Nephron progenitor cell (in vitro differentiated cells): ENCODE results near the gene CRTC3.
"Not testable (repeated sequence)": the region's sequence is repeated elsewhere in the genome, so short reads cannot be mapped to it uniquely, and the experiment has no call there.

Experiments used
- DNase-seq: peaks from one replicate; pipeline ENCODE4 v3.0.0; 2021
- H3K27ac Mint-ChIP-seq: 2 replicates; pipeline ENCODE4 v1.8.0; 2021; ENCODE audit warnings: mild to moderate bottlenecking, moderate library complexity, mixed read lengths
- H3K27me3 Mint-ChIP-seq: 2 replicates; pipeline ENCODE4 v1.8.0; 2021; ENCODE audit warnings: mild to moderate bottlenecking, low read depth, mixed read lengths; ENCODE audit not compliant: poor library complexity
- H3K36me3 Mint-ChIP-seq: 2 replicates; pipeline ENCODE4 v1.8.0; 2021; ENCODE audit warnings: low read depth, mixed read lengths
- H3K4me1 Mint-ChIP-seq: 2 replicates; pipeline ENCODE4 v1.8.0; 2021; ENCODE audit warnings: mixed read lengths
- H3K4me3 Mint-ChIP-seq: 2 replicates; pipeline ENCODE4 v1.8.0; 2021; ENCODE audit warnings: mild to moderate bottlenecking, moderate library complexity, mixed read lengths
- H3K9me3 Mint-ChIP-seq: 2 replicates; pipeline ENCODE4 v1.8.0; 2021; ENCODE audit warnings: mild to moderate bottlenecking, moderate library complexity, mixed read lengths
- TF ChIP-seq, protein P1 (sequence below): fragments of 200-600 bp; sonication (generic); IDR thresholded peaks from 2 replicates; pipeline ENCODE4 v1.5.0; 2021; ENCODE audit warnings: antibody characterized with exemption

CRTC3 gene

DNA sequence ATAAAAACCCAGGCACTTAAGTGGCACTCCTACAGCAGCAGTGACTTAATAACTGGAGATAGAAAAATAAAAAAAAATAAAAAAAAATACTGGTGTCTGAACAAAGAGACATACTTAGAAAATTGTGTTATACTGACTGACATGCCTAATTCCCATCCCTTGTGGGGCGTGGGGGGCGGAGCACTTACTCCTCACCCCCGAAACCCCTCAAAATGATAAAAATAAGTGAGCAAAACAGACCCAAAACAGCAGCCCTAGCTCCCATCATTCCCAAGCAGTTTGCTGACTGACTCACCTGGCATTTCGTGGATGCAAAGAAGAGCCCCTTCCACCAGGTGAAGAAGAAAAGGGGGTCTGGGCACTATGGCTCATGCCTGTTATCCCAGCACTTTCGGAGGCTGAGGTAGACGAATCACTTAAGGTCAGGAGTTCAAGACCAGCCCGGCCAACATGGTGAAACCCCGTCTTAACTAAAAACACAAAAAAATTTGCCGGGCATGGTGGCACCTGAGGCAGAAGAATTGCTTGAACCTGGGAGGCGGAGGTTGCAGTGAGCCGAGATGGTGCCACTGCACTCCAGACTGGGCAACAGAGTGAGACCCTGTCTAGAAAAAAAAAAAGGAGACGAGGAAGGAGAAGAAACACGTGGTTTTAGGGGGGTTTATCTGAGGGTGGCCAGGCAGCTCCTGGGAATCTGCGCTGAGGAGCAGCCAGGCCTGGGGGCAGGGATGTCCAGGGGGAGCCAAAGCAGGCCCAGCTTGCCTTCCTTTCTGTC lies 136.6 kb downstream of the CRTC3 start:
- Mint-ChIP-seq H3K27ac (no peak overlapping the region), H3K4me1 (peaks cover 5% of the 10 kb centered on the region), H3K27me3 (peaks cover 3% of the 10 kb centered on the region), H3K4me3 (no peak overlapping the region), H3K9me3 (no peaks in the 10 kb centered on the region), H3K36me3 (no peaks in the 10 kb centered on the region)
- no peak for DNase-seq
- TF ChIP-seq, protein P1, sequence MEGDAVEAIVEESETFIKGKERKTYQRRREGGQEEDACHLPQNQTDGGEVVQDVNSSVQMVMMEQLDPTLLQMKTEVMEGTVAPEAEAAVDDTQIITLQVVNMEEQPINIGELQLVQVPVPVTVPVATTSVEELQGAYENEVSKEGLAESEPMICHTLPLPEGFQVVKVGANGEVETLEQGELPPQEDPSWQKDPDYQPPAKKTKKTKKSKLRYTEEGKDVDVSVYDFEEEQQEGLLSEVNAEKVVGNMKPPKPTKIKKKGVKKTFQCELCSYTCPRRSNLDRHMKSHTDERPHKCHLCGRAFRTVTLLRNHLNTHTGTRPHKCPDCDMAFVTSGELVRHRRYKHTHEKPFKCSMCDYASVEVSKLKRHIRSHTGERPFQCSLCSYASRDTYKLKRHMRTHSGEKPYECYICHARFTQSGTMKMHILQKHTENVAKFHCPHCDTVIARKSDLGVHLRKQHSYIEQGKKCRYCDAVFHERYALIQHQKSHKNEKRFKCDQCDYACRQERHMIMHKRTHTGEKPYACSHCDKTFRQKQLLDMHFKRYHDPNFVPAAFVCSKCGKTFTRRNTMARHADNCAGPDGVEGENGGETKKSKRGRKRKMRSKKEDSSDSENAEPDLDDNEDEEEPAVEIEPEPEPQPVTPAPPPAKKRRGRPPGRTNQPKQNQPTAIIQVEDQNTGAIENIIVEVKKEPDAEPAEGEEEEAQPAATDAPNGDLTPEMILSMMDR = no peak

DNA sequence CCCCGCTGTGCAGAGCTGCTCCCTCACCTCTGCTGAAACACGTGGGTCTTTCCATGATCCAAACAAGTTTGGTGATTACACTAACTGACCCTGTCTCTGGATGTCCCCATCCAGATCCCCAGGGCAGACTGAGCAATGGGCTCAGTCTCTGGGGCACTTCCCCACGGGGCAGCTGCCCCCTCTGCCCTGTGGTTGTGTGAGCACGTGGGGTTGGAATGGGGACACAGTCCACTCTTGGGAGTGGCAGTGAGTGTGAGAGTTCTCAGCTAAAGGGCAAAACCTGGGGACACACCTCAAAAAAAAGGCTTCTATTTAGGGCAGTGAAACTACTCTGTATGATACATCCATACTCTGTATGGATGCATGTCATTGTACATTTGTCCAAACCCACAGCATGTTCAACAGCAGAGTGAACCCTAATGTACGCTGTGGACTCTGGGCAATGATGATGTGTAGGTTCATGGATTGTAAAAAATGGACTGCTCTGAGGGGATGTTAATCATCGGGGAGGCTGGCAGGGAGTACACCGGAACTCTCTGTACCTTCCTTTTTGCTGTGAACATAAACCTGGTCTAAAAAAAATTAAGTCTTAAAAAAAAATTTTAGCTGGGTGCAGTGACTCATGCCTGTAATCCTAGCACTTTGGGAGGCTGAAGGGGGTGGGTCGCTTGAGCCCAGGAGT lies 137.5 kb downstream of the CRTC3 start:
- Mint-ChIP-seq H3K36me3 (no peaks in the 10 kb centered on the region), H3K27ac (peak overlapping the region; percentile 12), H3K27me3 (peaks cover 3% of the 10 kb centered on the region), H3K4me3 (no peak overlapping the region), H3K9me3 (no peaks in the 10 kb centered on the region), H3K4me1 (peaks cover 5% of the 10 kb centered on the region)
- no peak for DNase-seq
- TF ChIP-seq, protein P1 = no peak

DNA sequence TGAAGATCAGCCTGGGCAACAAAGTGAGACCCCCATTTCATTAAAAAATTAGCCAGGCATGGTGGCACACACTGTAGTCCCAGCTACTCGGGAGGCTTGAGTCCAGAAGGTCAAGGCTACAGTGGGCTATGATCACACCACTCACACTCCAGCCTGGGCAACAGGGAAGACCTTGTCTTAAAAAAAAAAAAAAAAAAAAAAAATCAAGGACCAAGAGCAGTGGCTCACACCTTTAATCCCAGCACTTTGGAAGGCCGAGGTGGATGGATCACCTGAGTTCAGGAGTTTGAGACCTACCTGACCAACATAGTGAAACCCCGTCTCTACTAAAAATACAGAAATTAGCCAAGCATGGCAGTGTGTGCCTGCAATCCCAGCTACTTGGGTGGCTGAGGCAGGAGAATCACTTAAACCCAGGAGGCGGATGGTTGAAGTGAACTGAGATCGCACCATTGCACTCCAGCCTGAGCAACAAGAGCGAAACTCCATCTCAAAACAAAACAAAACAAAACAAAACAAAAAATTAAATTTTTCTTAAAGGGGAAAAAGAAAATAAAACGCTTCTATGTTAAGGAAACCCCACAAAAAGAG lies 138.1 kb downstream of the CRTC3 start:
- not testable (repeated sequence) for H3K4me1 Mint-ChIP-seq, DNase-seq, H3K9me3 Mint-ChIP-seq, H3K4me3 Mint-ChIP-seq, H3K27ac Mint-ChIP-seq, H3K36me3 Mint-ChIP-seq, H3K27me3 Mint-ChIP-seq

DNA sequence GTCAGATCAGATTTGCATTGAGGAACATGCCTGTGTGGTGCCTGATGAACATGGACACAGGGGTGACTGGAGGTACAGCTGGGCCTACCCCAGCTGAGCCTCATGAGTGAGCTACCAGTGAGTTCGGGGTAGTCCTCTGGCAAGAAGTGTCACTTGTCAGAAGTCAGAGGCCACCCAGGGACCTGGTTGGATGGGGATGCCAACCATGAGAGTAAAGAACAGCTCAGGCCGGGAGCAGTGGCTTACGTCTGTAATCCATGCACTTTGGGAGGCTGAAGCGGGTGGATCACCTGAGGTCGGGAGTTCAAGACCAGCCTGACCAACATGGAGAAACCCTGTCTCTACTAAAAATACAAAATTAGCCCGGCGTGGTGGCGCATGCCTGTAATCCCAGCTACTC lies 140.9 kb downstream of the CRTC3 start:
- H3K36me3 Mint-ChIP-seq, H3K9me3 Mint-ChIP-seq, DNase-seq, H3K27me3 Mint-ChIP-seq, H3K4me1 Mint-ChIP-seq, H3K27ac Mint-ChIP-seq, H3K4me3 Mint-ChIP-seq: not testable (repeated sequence)

DNA sequence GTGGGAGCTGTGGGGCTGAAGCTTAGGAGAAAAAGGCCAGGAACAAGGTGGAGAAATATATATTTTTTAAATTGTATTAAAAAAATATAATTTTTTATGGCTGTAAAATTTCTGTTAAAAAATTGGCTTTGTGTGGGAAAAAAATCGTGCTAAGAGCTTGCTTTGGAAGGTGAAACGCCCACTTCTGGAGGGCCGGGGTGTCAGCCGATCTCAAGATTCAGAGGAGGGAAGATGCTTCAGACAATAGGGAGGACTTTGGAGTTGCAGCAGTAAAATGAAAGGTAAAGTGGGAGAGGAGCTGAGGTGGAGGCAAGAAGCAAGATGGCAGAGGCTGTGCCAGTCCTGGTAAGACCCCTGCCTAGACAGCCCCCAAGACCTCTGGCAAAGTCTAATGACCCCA lies 141.5 kb downstream of the CRTC3 start:
- TF ChIP-seq, protein P1 = no peak
- no peak for DNase-seq
- Mint-ChIP-seq H3K4me3 (no peak overlapping the region), H3K9me3 (no peaks in the 10 kb centered on the region), H3K4me1 (peaks cover 5% of the 10 kb centered on the region), H3K27ac (no peak overlapping the region), H3K36me3 (no peaks in the 10 kb centered on the region), H3K27me3 (peaks cover 3% of the 10 kb centered on the region)

DNA sequence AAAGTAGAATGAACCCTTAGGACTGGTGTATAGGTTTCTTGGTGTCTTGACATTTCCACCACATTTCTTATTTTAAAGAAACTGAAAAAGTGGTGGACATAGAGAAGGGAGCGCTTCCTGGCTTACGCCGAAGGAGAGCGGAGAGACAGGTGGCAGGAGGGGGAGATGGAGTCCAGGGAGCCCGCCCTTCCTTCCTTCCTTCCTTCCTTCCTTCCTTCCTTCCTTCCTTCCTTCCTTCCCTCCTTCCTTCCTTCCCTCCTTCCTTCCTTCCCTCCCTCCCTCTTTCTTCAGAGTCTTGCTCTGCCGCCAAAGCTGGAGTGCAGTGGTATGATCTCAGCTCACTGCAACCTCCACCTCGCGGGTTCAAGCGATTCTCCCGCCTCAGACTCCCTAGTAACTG lies 143.6 kb downstream of the CRTC3 start:
- H3K4me3 Mint-ChIP-seq, H3K27me3 Mint-ChIP-seq, DNase-seq, H3K36me3 Mint-ChIP-seq, H3K4me1 Mint-ChIP-seq, H3K27ac Mint-ChIP-seq, H3K9me3 Mint-ChIP-seq: not testable (repeated sequence)

DNA sequence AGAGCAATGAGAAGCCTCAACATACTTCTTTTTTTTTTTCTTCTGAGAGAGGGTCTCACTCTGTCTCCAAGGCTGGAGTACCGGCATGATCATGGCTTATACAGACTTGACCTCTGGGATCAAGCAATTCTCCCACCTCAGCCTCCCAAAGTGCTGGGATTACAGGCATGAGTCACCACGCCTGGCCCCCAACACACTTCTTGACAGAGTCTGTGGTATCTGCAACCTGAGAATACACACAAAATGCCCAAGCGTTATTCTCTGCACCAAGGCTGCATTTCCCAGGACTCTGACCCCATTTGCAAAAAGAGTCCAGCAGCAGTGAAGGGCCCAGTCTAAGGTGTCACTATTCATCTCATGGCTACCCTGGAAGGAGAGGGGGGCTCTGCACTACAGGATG lies 144.8 kb downstream of the CRTC3 start:
- Mint-ChIP-seq H3K9me3 (peaks cover 4% of the 10 kb centered on the region), H3K36me3 (no peaks in the 10 kb centered on the region), H3K27ac (peak overlapping the region; percentile 83), H3K27me3 (peaks cover 3% of the 10 kb centered on the region), H3K4me3 (no peak overlapping the region), H3K4me1 (no peaks in the 10 kb centered on the region)
- TF ChIP-seq, protein P1 = no peak
- DNase-seq = no peak
